GM12878 (cell line): ENCODE measurements around the gene ABCC3. TPM values are rescaled to one million over a fixed set of nuclear protein-coding genes. Genes with fewer than 3 reads are reported as not detected.

ENCODE experiments used
- ATAC-seq: fragments of 200-7000 bp; cut with Tn5 transposase; 3 replicates; pipeline ENCODE4 v1.9.1; 2020; ENCODE audit warnings: mild to moderate bottlenecking, moderate library complexity
- BruUV-seq: library from RNA; stranded (reverse); fragments of 400-500 nt; replicated peaks from 2 replicates; lab custom pipeline; 2021; lab: Mats Ljungman, UMichigan
- CTCF ChIA-PET: fragments of 300-600 bp; sonication (Branson Sonifier 250); formaldehyde crosslinking; extraction: SDS; loops from one replicate; lab custom pipeline; 2021; ENCODE audit warnings: inconsistent platforms; lab: Yijun Ruan, JAX
- POLR2A ChIA-PET: fragments of 350-600 bp; formaldehyde crosslinking; extraction: SDS; loops from one replicate; lab custom pipeline; 2021; ENCODE audit warnings: inconsistent platforms; lab: Charles Lee
- RAD21 ChIA-PET: fragments of 300-600 bp; sonication (Branson Sonifier 250); formaldehyde crosslinking; loops from one replicate; lab custom pipeline; 2023; ENCODE audit warnings: antibody characterized with exemption; ENCODE audit not compliant: unreplicated experiment; lab: Charles Lee
- SMC1A ChIA-PET: fragments of 300-600 bp; sonication (Branson Sonifier 250); formaldehyde crosslinking; loops from one replicate; lab custom pipeline; 2023; ENCODE audit not compliant: unreplicated experiment, uncharacterized antibody; lab: Charles Lee
- DNase-seq: peaks from one replicate; pipeline ENCODE4 v3.0.0-alpha.2; 2011; ENCODE audit warnings: low read depth, low spot score
- FAIRE-seq: peaks from 3 replicates; lab custom pipeline; 2011; peaks lifted over from hg19 to GRCh38; lab: Jason Lieb, UNC
- H2AFZ ChIP-seq: 2 replicates; pipeline ENCODE4 v1.6.0; 2011; ENCODE audit warnings: low read depth, low read length, control low read depth; ENCODE audit not compliant: control insufficient read depth
- H3K27ac ChIP-seq: 2 replicates; pipeline ENCODE4 v1.5.1; 2011; ENCODE audit warnings: control low read depth; ENCODE audit not compliant: control insufficient read depth, insufficient read depth
- H3K27me3 ChIP-seq, 2 experiments: replicated peaks in 1 of 2; 2 replicates each; pipeline versions ENCODE4 v1.6.0 to v1.6.1; 2011; ENCODE audit warnings: low read length in 1 of 2; ENCODE audit not compliant: control insufficient read depth in 2 of 2, insufficient read depth in 2 of 2
- H3K36me3 ChIP-seq, 2 experiments: 2 replicates each; pipeline ENCODE4 v1.5.1; 2011; ENCODE audit warnings: low read length in 1 of 2; ENCODE audit not compliant: control insufficient read depth in 2 of 2, insufficient read depth in 2 of 2
- H3K4me1 ChIP-seq: 2 replicates; pipeline ENCODE4 v1.6.1; 2011; ENCODE audit warnings: mild to moderate bottlenecking, low read length, moderate library complexity, mixed read lengths; ENCODE audit not compliant: control insufficient read depth, insufficient read depth
- H3K4me2 ChIP-seq: 2 replicates; pipeline ENCODE4 v1.6.0; 2011; ENCODE audit warnings: control low read depth; ENCODE audit not compliant: control insufficient read depth, insufficient read depth
- H3K4me3 ChIP-seq: fragments of 200-600 bp; sonication (generic); 2 replicates; pipeline ENCODE4 v1.5.1; 2016
- H3K79me2 ChIP-seq: 2 replicates; pipeline ENCODE4 v1.6.0; 2011; ENCODE audit warnings: low read length; ENCODE audit not compliant: control insufficient read depth, insufficient read depth
- H3K9ac ChIP-seq: 2 replicates; pipeline ENCODE4 v1.8.0; 2011; ENCODE audit warnings: low read length, control low read depth, mixed read lengths; ENCODE audit not compliant: control insufficient read depth, insufficient read depth
- H3K9me3 ChIP-seq: replicated peaks from 3 replicates; pipeline ENCODE4 v1.5.1; 2011; ENCODE audit warnings: mild to moderate bottlenecking, low read length; ENCODE audit not compliant: control insufficient read depth, insufficient read depth
- H4K20me1 ChIP-seq: 2 replicates; pipeline ENCODE4 v1.6.0; 2011; ENCODE audit not compliant: control insufficient read depth, insufficient read depth
- CEBPB ChIP-seq, 2 experiments: fragments of 150-350 bp in 1 of 2; IDR thresholded peaks; 2 replicates each; pipeline ENCODE4 v1.6.1; 2012 to 2014; ENCODE audit warnings: low read depth in 2 of 2, low read length in 2 of 2, borderline replicate concordance in 1 of 2, inconsistent platforms in 1 of 2
- IKZF1 ChIP-seq: fragments of 450-650 bp; conservative IDR thresholded peaks from 2 replicates; pipeline ENCODE4 v1.6.1; 2017; ENCODE audit warnings: antibody characterized with exemption, mild to moderate bottlenecking
- KDM1A ChIP-seq: fragments of 200-600 bp; sonication (generic); IDR thresholded peaks from 2 replicates; pipeline ENCODE4 v1.6.1; 2016; ENCODE audit warnings: borderline replicate concordance
- RCOR1 ChIP-seq: conservative IDR thresholded peaks from 2 replicates; pipeline ENCODE4 v1.6.1; 2012; ENCODE audit warnings: low read depth, low read length, improper control_type of control experiment
- SMARCA5 ChIP-seq: fragments of 450-650 bp; IDR thresholded peaks from 2 replicates; pipeline ENCODE4 v1.6.1; 2017; ENCODE audit warnings: mild to moderate bottlenecking
- WGBS: methylation state at CpG from one replicate; pipeline ENCODE4 v1.1.6; 2016; ENCODE audit warnings: low lambda C conversion rate; ENCODE audit not compliant: insufficient replicate concordance, insufficient coverage; ENCODE audit errors: missing lambda C conversion rate; 5-methylcytosine and 5-hydroxymethylcytosine counted together
- in situ Hi-C: fragments of 300-500 bp; cut with MboI; formaldehyde crosslinking; loops from 9 replicates; pipeline ENCODE4 v1.14.3; 2018; ENCODE audit warnings: mixed read lengths
- intact Hi-C: fragments of 100-400 bp; cut with micrococcal nuclease; formaldehyde crosslinking; loops from one replicate; pipeline ENCODE4 v1.14.2; 2022; ENCODE audit not compliant: unreplicated experiment
- polyA plus RNA-seq, 11 experiments: library from polyadenylated mRNA; depleted of rRNA in 4 of 11; unstranded in 6 of 11; stranded (reverse) in 5 of 11; fragments of >200 nt; fragmentation: Nextera tagmentation in 4 of 11; fragmentation: Illumina TruSeq in 1 of 11; extraction: Ambion mirVana in 4 of 11; extraction: Trizol in 1 of 11; gene quantifications; 1 replicate in 1 of 11; 2 replicates in 10 of 11; pipeline versions ENCODE4 v1.2.1 to v1.2.3, GENCODE V29; 2011 to 2016; ENCODE audit warnings: inconsistent platforms in 2 of 11, missing spikeins in 2 of 11, low read depth in 1 of 11
- total RNA-seq, 4 experiments: library from RNA; depleted of rRNA in 3 of 4; stranded (reverse); fragments of >200 nt in 3 of 4; fragmentation: Illumina TruSeq in 1 of 4; extraction: Trizol in 1 of 4; gene quantifications; 2 replicates each; pipeline versions ENCODE4 v1.2.1 to v1.2.3, GENCODE V29; 2013 to 2021
- TF ChIP-seq, protein P1 (sequence below): IDR thresholded peaks from 2 replicates; pipeline ENCODE4 v1.6.1; 2012; ENCODE audit warnings: low read depth, low read length, improper control_type of control experiment

The ABCC3 gene
- total and polyA plus RNA-seq, 10 of the 15 experiments (the other 5 are each of a cell fraction or from before 2014, with no cell fraction given) = 0.21 to 2.3 (median 0.71) TPM; not detected in 6

DNA sequence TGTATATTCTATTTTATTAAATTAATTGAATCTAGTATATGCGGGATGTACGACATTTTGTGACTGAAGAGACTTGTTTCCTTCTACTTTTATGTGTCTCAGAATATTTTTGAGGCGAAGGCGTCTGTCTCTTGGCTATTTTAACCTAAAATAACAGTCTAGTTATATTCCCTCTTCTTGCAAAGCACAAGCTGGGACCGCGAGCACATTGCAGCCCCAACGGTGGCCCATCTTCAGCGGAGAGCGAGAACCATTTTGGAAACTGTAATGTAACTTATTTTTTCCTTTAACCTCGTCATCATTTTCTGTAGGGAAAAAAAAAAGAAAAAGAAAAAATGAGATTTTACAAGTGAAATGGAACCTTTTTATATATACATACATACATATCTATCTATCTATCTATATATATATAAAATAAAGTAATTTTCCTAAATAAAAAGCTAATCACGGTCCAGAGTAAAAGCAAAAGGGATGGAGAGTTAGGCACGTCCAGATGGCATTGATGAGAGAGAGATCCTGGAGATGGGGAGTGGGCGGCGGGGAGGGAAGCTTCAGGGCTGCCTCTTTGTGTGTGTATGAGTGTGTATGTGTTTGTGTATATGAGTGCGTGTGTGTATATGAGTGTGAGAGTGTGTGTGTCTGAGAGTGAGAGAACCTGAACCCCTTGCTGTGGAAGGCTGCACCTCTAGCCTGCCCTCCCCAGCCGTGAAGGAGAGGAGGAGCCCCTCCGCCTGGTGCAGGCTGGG, 7.5 kb upstream of the ABCC3 start (continued):
- TF ChIP-seq, protein P1, sequence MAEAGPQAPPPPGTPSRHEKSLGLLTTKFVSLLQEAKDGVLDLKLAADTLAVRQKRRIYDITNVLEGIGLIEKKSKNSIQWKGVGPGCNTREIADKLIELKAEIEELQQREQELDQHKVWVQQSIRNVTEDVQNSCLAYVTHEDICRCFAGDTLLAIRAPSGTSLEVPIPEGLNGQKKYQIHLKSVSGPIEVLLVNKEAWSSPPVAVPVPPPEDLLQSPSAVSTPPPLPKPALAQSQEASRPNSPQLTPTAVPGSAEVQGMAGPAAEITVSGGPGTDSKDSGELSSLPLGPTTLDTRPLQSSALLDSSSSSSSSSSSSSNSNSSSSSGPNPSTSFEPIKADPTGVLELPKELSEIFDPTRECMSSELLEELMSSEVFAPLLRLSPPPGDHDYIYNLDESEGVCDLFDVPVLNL = no peak
- TF ChIP-seq CEBPB (IDR thresholded peaks at IDR 0.05; ENCODE audit: borderline replicate concordance in 1 of 2, low read depth in 2 of 2, low read length in 2 of 2) = no peak
- no peak for TF ChIP-seq KDM1A
- no peak for TF ChIP-seq SMARCA5

DNA sequence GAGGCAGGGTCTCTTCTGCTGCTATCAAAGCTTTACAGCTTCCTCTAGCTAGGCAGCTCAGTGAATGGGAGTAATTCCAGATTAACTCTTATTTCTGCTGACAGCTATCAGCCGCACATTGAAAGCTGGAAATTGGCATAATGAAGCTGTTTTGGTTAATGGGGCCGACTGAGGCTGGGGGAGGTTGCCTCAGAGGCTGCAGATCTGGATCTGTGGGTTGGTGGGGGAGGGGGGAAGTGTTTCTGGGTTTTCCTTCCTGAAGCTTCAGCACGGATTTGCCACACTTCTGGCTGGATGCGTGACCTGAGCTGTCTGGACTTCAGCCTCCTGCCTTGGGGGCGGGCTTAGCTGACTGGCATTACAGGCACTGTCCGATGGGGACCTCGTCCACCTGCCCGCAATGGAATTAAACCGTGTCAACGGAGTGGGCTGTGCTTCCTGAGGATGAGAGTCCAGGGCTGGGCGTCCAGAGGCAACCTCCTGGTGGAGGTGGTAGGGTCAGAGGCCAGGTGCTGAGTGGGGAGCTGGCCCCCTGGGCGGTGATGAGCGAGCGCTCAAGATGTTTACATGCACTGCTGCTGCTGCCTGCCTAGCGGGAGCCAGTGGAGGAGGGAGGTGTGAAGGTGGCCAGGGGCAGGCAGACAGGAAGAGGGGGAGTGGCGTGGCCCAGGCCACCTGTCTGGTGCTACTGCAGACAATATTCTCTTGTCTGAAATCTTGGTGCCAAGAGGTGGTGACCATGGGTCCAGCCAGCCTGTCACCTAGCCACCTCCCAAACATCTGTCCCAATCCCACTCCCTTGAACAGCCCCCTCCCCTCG, 6.7 kb upstream of the ABCC3 start:
- H3K36me3 ChIP-seq = no peaks in the 10 kb centered on the region
- H3K4me2 ChIP-seq = no peak overlapping the region; the same call in 1 of the 2 replicates
- ChIA-PET SMC1A (interaction anchor here (0.8 to 6.8 kb wide), 8 partner anchors 9 to 202 kb away, joined by 3 to 90 read pairs (median 3); partner anchors contain the start of gene CACNA1G), CTCF (interaction anchor here (0.7 to 17.1 kb wide), 15 partner anchors 10 to 146 kb away, joined by 3 to 211 read pairs (median 4); partner anchors contain the start of genes ABCC3 and SPATA20), POLR2A (interaction anchor here (0.9 kb wide), 1 partner anchor 66 kb away, joined by 3 read pairs; no protein-coding TSS in a partner anchor), RAD21 (interaction anchor here (1.0 to 1.8 kb wide), 4 partner anchors 9 to 68 kb away, joined by 3 to 10 read pairs (median 4); partner anchors contain the start of gene CACNA1G)
- BruUV-seq = no TSS peak
- in situ Hi-C loops (loop anchor here (5.0 to 10.0 kb wide), 2 partner anchors 86 to 143 kb away; no protein-coding TSS in a partner anchor), intact Hi-C loops (no loop called here)
- H3K4me1 ChIP-seq = peaks cover 11% of the 10 kb centered on the region
- no peaks in the 10 kb centered on the region for H4K20me1 ChIP-seq
- no peaks in the 10 kb centered on the region for H3K9me3 ChIP-seq
- no peak overlapping the region for H2AFZ ChIP-seq
- TF ChIP-seq IKZF1 (0 out of 2 replicates have a peak, but pooled peaks have one; percentile 26), RCOR1 (no peak)
- H3K9ac ChIP-seq = no peak overlapping the region
- no peak for DNase-seq
- 5% methylated on average over 17 of the region's 17 CpGs for WGBS
- FAIRE-seq = no peak
- no peaks in the 10 kb centered on the region for H3K79me2 ChIP-seq
- H3K27me3 ChIP-seq = peaks cover 0 to 1% of the 10 kb centered on the region in 2 experiments; a peak in 2 of 4 replicates
- no peak overlapping the region for H3K4me3 ChIP-seq
- ATAC-seq = 0 out of 3 replicates have a peak, but pooled peaks have one; percentile 5
- no peak overlapping the region for H3K27ac ChIP-seq
